ENCODE measurements around the gene DDX41.

DDX41 gene

DNA sequence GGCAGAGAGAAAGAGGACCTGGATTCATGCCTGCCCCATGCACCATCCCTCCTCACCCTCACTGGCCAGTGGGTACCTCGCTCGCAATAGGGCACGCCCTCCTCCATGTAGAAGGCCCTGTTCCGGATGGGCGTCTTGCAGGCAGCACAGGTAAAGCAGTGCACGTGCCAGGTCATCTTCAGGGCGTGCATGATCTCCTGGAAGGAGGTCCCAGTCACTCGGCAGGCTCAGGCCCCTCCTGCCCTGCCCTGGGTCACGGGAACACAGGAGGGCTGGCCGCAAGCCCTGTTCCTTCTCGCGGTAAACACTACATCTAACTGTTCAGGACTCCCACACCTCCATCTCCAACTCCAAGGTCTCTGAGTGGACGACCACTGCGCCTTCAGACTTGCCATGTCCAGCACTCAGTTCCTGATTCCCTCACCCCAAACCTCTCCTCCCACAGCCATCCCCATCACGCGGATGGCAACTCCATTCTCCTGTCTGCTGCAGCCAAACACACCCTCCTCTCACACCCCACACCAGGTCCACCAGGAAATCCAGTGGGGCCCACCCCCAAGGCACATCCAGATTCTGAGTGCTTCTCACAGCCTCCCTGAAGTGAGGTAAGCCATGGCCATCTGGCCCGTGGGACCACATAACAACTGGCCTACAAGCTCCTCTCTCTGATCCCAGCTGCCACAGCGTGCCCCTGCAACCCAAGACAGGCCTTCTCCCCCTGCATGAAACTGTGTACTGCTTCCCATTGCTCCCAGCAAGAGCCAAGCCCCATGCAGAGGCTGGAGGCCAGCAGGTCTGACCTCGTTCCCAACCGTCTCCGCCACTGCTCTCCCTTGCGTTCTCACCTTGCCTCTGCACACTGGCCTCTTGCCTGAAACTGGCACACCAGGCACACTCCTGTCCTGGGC lies 32.5 kb downstream of the DDX41 start:
- no peaks in the 10 kb centered on the region for H3K9me3 Mint-ChIP-seq
- no peaks in the 10 kb centered on the region for H3K27me3 Mint-ChIP-seq
- DNase-seq (ENCODE audit: low spot score in 2 of 2) (no peak), ATAC-seq (ENCODE audit: low read depth) (no peak)
- no peak overlapping the region for H3K4me3 Mint-ChIP-seq
- H3K4me1 Mint-ChIP-seq, result peaks cover 5% of the 10 kb centered on the region
- no peak overlapping the region for H3K27ac Mint-ChIP-seq
- peaks cover 7% of the 10 kb centered on the region for H3K36me3 Mint-ChIP-seq

- no peak overlapping the region for H3K4me3 Mint-ChIP-seq
- ATAC-seq (ENCODE audit: low read depth), result no peak
- peaks cover 9% of the 10 kb centered on the region for H3K4me1 Mint-ChIP-seq
- no peaks in the 10 kb centered on the region for H3K9me3 Mint-ChIP-seq
- DNase-seq (ENCODE audit: low spot score in 2 of 2), result no peak
- H3K27ac Mint-ChIP-seq, result no peak overlapping the region
- H3K36me3 Mint-ChIP-seq, result peaks cover 6% of the 10 kb centered on the region
- no peaks in the 10 kb centered on the region for H3K27me3 Mint-ChIP-seq
Observed at GRCh38 chr5:177483042-177483441, 33.7 kb downstream of the DDX41 start.

- H3K9me3 Mint-ChIP-seq, result no peaks in the 10 kb centered on the region
- ATAC-seq (ENCODE audit: low read depth), result no peak
- H3K27me3 Mint-ChIP-seq, result no peaks in the 10 kb centered on the region
- H3K4me1 Mint-ChIP-seq, result peaks cover 9% of the 10 kb centered on the region
- peaks cover 4% of the 10 kb centered on the region for H3K36me3 Mint-ChIP-seq
- no peak overlapping the region for H3K27ac Mint-ChIP-seq
- no peak for DNase-seq (ENCODE audit: low spot score in 2 of 2)
- no peak overlapping the region for H3K4me3 Mint-ChIP-seq
Observed at GRCh38 chr5:177482359-177482795, 34.4 kb downstream of the DDX41 start.

- no peak overlapping the region for H3K4me3 Mint-ChIP-seq
- no peak for DNase-seq (ENCODE audit: low spot score in 2 of 2)
- H3K4me1 Mint-ChIP-seq, result peaks cover 18% of the 10 kb centered on the region
Observed at GRCh38 chr5:177479774-177480173, 37.0 kb downstream of the DDX41 start.

GRCh38 chr5:177478711-177479646 lies 37.8 kb downstream of the DDX41 start:
- Mint-ChIP-seq H3K27me3 (peaks cover 3% of the 10 kb centered on the region), H3K4me1 (peaks cover 21% of the 10 kb centered on the region), H3K36me3 (no peaks in the 10 kb centered on the region), H3K27ac (peak overlapping the region; percentile 0), H3K4me3 (no peak overlapping the region), H3K9me3 (no peaks in the 10 kb centered on the region)
- ATAC-seq (ENCODE audit: low read depth) (peak; percentile 73), DNase-seq (ENCODE audit: low spot score in 2 of 2) (no peak)

More at GRCh38 chr5:177479774-177480173, 37.0 kb downstream of the DDX41 start:
- ATAC-seq (ENCODE audit: low read depth), result no peak
- Mint-ChIP-seq H3K9me3 (no peaks in the 10 kb centered on the region), H3K27me3 (no peaks in the 10 kb centered on the region), H3K36me3 (peaks cover 2% of the 10 kb centered on the region), H3K27ac (no peak overlapping the region)

DNA sequence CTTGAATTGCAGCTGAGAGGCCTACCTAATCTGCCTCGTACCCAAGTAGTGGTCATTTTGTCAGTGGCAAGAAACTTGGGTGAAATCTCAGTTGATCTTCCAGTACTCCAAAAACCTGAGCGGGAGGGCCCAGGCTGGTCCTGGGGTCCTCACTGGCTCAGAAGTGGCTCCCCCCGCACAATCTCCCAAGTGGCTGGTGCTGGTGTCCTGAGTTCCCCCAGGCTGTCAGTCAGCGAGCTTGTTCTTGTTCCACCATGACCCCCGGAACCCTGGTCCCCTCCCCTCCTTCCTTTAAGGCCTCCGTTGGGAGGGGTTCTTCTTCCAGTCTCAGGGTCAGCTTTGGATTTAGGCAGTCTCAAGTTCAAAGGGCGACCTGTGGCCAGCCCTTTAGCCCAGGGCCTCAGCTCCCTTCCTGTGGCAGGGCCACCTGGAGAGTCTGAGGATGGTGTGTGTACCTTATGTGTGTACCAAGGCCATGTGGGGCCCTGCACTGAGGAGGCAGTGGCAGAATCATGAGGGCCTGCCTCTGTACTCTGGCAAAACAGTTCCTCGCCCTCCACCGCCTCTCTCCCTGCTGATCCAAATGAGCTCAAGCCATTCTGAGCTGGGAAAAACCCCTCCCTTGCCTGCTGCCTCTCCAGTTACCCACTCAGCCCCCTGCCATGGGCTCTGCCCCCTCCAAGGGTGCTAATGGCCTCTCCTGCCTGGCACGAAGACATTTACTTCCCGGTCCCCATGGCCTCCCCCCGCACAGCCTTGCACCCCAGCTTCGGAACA lies 38.9 kb downstream of the DDX41 start:
- H3K27ac Mint-ChIP-seq, result no peak overlapping the region
- no peaks in the 10 kb centered on the region for H3K9me3 Mint-ChIP-seq
- H3K4me3 Mint-ChIP-seq, result no peak overlapping the region
- no peak for ATAC-seq (ENCODE audit: low read depth)
- peaks cover 24% of the 10 kb centered on the region for H3K4me1 Mint-ChIP-seq
- peaks cover 5% of the 10 kb centered on the region for H3K27me3 Mint-ChIP-seq
- no peaks in the 10 kb centered on the region for H3K36me3 Mint-ChIP-seq
- no peak for DNase-seq (ENCODE audit: low spot score in 2 of 2)

DNA sequence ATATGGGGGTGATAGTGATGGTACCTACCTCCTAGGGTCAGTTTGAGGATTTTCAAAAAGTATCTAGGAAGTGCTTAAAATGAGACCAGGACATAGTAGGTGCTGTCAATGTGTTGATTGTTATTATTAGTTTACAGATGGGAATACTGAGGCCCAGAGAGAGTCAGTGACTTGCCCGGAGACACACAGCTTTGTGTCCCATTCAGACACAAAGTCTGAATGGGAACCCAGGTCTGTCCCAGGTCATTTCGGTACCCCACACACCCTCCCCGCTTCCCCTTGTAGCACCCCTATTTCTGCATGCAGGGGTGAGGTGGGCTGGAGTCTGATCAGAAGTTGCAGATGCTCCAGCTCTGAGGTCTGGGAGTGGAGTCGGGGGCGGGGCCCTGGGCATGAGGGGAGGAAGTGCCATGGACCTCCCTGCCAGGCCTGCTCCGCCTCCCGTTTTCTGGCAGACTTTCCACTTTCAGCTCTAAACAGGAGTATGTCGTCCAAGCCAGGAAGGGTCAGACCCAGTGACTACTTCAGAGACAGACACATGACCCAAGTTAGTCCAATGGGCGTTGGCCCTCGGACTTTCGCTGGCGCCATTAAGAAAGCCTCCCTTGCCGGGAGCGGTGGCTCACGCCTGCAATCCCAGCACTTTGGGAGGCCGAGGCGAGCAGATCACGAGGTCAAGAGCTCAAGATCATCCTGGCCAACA lies 40.1 kb downstream of the DDX41 start:
- no peak overlapping the region for H3K27ac Mint-ChIP-seq
- no peaks in the 10 kb centered on the region for H3K9me3 Mint-ChIP-seq
- DNase-seq (ENCODE audit: low spot score in 2 of 2) (no peak), ATAC-seq (ENCODE audit: low read depth) (no peak)
- no peaks in the 10 kb centered on the region for H3K36me3 Mint-ChIP-seq
- H3K4me1 Mint-ChIP-seq, result peaks cover 24% of the 10 kb centered on the region
- H3K27me3 Mint-ChIP-seq, result peaks cover 5% of the 10 kb centered on the region
- H3K4me3 Mint-ChIP-seq, result no peak overlapping the region

- DNase-seq (ENCODE audit: low spot score in 2 of 2), result no peak
- Mint-ChIP-seq H3K36me3 (no peaks in the 10 kb centered on the region), H3K4me3 (no peak overlapping the region), H3K27me3 (peaks cover 8% of the 10 kb centered on the region), H3K27ac (no peak overlapping the region), H3K4me1 (peaks cover 24% of the 10 kb centered on the region), H3K9me3 (no peaks in the 10 kb centered on the region)
- no peak for ATAC-seq (ENCODE audit: low read depth)
Observed at GRCh38 chr5:177475563-177476427, 41.0 kb downstream of the DDX41 start.

- H3K4me3 Mint-ChIP-seq, result peak overlapping the region; percentile 93
- H3K27ac Mint-ChIP-seq, result no peak overlapping the region
- no peaks in the 10 kb centered on the region for H3K9me3 Mint-ChIP-seq
- peaks cover 24% of the 10 kb centered on the region for H3K4me1 Mint-ChIP-seq
- H3K27me3 Mint-ChIP-seq, result peaks cover 8% of the 10 kb centered on the region
- ATAC-seq (ENCODE audit: low read depth) (no peak), DNase-seq (ENCODE audit: low spot score in 2 of 2) (no peak)
- no peaks in the 10 kb centered on the region for H3K36me3 Mint-ChIP-seq
Observed at GRCh38 chr5:177474846-177475562, 41.8 kb downstream of the DDX41 start.

- peaks cover 8% of the 10 kb centered on the region for H3K27me3 Mint-ChIP-seq
- no peaks in the 10 kb centered on the region for H3K9me3 Mint-ChIP-seq
- H3K4me1 Mint-ChIP-seq, result peaks cover 17% of the 10 kb centered on the region
- H3K27ac Mint-ChIP-seq, result no peak overlapping the region
- H3K36me3 Mint-ChIP-seq, result no peaks in the 10 kb centered on the region
- peak overlapping the region; percentile 93 for H3K4me3 Mint-ChIP-seq
- ATAC-seq (ENCODE audit: low read depth) (no peak), DNase-seq (ENCODE audit: low spot score in 2 of 2) (no peak)
Observed at GRCh38 chr5:177474002-177474476, 42.7 kb downstream of the DDX41 start.

DNA sequence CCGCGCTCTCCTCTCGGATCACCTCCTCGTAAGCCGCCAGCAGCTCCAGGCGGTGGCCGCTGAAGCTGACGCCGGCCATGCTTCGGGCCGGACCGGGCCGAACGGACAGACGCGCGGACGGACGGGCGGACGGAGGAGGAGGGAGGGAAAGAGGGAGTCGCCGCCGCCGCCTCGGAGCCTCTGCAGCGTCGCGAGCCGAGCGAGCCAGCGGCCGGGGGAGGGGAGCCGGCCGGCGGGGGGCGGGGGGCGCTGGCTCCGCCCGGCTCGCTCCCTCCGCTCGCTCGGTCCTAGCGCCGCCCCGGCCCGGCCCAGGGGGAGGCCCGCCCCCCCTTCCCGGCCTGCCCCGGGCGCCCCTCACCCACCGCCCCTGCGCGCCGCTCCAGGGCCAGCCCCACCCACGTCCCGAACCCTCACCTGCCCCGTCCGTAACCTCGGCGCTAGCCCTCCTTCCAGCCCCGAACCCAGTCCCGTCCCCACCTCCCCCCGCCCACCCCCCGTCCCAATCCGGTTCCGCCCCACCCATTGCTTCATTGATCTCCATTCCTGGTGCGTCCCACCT lies 43.2 kb downstream of the DDX41 start, which contains the start of gene DBN1:
TSS of gene DBN1 (minus strand) at position 192 of the 559 bp plus-strand sequence. CDS start at position 79, 113 bp downstream.
- no peak within 1 kb of the TSS for H3K27ac Mint-ChIP-seq

More for the DNA sequence above, 43.2 kb downstream of the DDX41 start, which contains the start of gene DBN1:
- peak within 1 kb of the TSS; percentile 93 for H3K4me3 Mint-ChIP-seq
- peaks cover 15% of the 10 kb centered on the region for H3K4me1 Mint-ChIP-seq
- ATAC-seq (ENCODE audit: low read depth) (peak; percentile 37), DNase-seq (ENCODE audit: low spot score in 2 of 2) (no peak)
- peaks cover 8% of the 10 kb centered on the region for H3K27me3 Mint-ChIP-seq
- no peaks in the 10 kb centered on the region for H3K36me3 Mint-ChIP-seq
- no peaks in the 10 kb centered on the region for H3K9me3 Mint-ChIP-seq

Measured in memory B cell (primary cell).